ENCODE measurements around the gene TRPV2. TPM values are rescaled to one million over a fixed set of nuclear protein-coding genes. Genes with fewer than 3 reads are reported as not detected.

Gene TRPV2
- total RNA-seq, 1 experiment from 2014 or later, result 1.0 TPM

DNA sequence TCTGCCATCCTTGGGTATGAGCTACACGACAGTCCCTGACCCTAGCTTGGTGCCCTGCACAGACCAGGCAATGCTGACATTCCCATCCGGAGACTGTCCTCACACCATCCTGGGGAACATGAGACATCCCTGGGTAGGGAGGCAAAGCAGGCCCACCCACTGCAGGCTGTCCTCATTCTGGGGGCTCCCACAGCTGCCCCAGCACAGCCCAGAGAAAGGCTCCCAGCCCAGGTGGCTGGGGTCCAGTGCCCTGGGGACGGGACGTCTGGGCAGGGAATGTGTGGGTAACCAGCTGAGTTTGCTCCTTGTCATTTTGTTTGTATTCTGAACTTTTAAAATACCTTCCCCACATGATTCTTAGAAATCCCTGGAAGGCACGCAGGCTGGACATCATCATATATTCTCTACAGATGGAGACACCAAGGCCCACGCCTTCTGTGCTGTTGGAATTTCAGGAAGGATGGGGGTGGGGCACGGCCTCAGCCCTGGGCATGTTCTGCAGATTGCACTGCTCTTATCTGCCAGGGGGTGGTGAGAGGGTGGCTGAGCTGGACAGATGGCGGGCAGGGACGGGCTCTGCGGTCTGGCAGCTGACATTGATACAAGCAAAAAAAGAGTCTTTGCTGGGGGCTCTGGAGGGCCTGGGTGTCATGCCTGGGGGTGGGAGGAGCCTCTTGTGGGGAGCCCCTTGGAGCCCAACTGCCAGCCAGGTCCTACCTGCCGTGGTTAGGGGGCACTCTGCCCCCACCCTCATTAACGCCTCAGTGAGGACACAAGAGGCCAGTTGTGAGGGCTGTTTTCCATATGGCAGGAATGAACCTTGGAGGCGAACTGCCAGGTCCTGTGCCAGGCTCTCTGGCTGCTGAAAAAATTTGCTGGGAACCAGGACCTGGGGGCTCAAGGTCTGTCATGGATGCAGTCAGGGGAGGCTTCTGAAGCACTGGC is 48.3 kb downstream of the TRPV2 start:
- Mint-ChIP-seq H3K36me3 (ENCODE audit: insufficient read depth in 1 of 3, low read depth in 3 of 3) (peaks cover 0 to 12% (median 10%) of the 10 kb centered on the region in 3 experiments; a peak in 6 of 7 replicates), H3K27me3 (ENCODE audit: low read depth) (no peaks in the 10 kb centered on the region), H3K27ac (no peak overlapping the region), H3K9me3 (no peaks in the 10 kb centered on the region), H3K4me3 (no peak overlapping the region), H3K4me1 (peaks cover 28 to 47% of the 10 kb centered on the region in 2 experiments)
- no peak overlapping the region for H3K18ac ChIP-seq (ENCODE audit: insufficient read length, low read depth, low read length)
- H3K4me1 ChIP-seq (ENCODE audit: insufficient read depth, low read length), result peaks cover 5% of the 10 kb centered on the region
- H2AK5ac ChIP-seq (ENCODE audit: insufficient read length, low read length), result no peak overlapping the region
- no peak overlapping the region for H3K23ac ChIP-seq (ENCODE audit: insufficient read length, low read depth, low read length)
- no peaks in the 10 kb centered on the region for H3K23me2 ChIP-seq (ENCODE audit: insufficient read length, low read depth, low read length, poor library complexity, severe bottlenecking)
- no peak overlapping the region for H2BK15ac ChIP-seq (ENCODE audit: low read depth, low read length)
- no peak overlapping the region for H3K9ac ChIP-seq (ENCODE audit: extremely low read depth, insufficient read length, low read length)
- H3T11ph ChIP-seq (ENCODE audit: low read length), result no peak overlapping the region
- no peak overlapping the region for H2AFZ ChIP-seq (ENCODE audit: low read length)
- H4K5ac ChIP-seq (ENCODE audit: insufficient read length, low read depth, low read length), result no peak overlapping the region
- H2BK5ac ChIP-seq (ENCODE audit: insufficient read length, low read length), result no peak overlapping the region
- no peak overlapping the region for H2BK12ac ChIP-seq (ENCODE audit: insufficient read length, low read depth, low read length)
- no peak overlapping the region for H4K91ac ChIP-seq (ENCODE audit: insufficient read length, low read depth, low read length)
- H4K8ac ChIP-seq (replicated peaks; ENCODE audit: insufficient read length, low read depth, low read length), result no peak overlapping the region
- H3K79me2 ChIP-seq (ENCODE audit: insufficient read depth, low read length), result no peaks in the 10 kb centered on the region
- DNase-seq, result peak; percentile 66
- no peak overlapping the region for H3K56ac ChIP-seq (ENCODE audit: insufficient read length, low read depth, low read length)
- H4K20me1 ChIP-seq (ENCODE audit: control insufficient read depth, insufficient read depth, insufficient read length), result no peaks in the 10 kb centered on the region
- no peak overlapping the region for H3K4ac ChIP-seq (ENCODE audit: low read depth, low read length)
- H2BK120ac ChIP-seq (ENCODE audit: low read depth, low read length, poor library complexity, severe bottlenecking), result no peak overlapping the region
- no peaks in the 10 kb centered on the region for H3K79me1 ChIP-seq (ENCODE audit: insufficient read depth, low read depth, low read length, poor library complexity, severe bottlenecking)
- WGBS (ENCODE audit: extremely low coverage, insufficient read length, low lambda C conversion rate), result no CpG with 5 or more reads among the region's 13 CpGs
- H3K27me3 ChIP-seq (ENCODE audit: insufficient read depth, low read length), result no peaks in the 10 kb centered on the region
- H3K14ac ChIP-seq (ENCODE audit: insufficient read depth, low read length), result no peak overlapping the region
- TF ChIP-seq, protein P1, sequence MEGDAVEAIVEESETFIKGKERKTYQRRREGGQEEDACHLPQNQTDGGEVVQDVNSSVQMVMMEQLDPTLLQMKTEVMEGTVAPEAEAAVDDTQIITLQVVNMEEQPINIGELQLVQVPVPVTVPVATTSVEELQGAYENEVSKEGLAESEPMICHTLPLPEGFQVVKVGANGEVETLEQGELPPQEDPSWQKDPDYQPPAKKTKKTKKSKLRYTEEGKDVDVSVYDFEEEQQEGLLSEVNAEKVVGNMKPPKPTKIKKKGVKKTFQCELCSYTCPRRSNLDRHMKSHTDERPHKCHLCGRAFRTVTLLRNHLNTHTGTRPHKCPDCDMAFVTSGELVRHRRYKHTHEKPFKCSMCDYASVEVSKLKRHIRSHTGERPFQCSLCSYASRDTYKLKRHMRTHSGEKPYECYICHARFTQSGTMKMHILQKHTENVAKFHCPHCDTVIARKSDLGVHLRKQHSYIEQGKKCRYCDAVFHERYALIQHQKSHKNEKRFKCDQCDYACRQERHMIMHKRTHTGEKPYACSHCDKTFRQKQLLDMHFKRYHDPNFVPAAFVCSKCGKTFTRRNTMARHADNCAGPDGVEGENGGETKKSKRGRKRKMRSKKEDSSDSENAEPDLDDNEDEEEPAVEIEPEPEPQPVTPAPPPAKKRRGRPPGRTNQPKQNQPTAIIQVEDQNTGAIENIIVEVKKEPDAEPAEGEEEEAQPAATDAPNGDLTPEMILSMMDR (conservative IDR thresholded peaks at IDR 0.05), result peak; percentile 41; the same call in 2 of the 3 replicates
- no peak overlapping the region for H2BK20ac ChIP-seq (ENCODE audit: low read depth, low read length, poor library complexity, severe bottlenecking)
- no peak overlapping the region for H3K27ac ChIP-seq (ENCODE audit: insufficient read length, low read depth, low read length)
- H3K9me3 ChIP-seq (ENCODE audit: control insufficient read depth, low read depth, low read length), result no peaks in the 10 kb centered on the region
- H3K4me2 ChIP-seq (ENCODE audit: insufficient read depth, insufficient read length, low read length), result no peak overlapping the region
